Measurements from ENCODE around the gene SIK2.
"Not testable (repeated sequence)": the region's sequence is repeated elsewhere in the genome, so short reads cannot be mapped to it uniquely, and the experiment has no call there.

Gene SIK2

GRCh38 chr11:111629499-111629898 lies 27.2 kb downstream of the SIK2 start:
- no peak for DNase-seq

DNA sequence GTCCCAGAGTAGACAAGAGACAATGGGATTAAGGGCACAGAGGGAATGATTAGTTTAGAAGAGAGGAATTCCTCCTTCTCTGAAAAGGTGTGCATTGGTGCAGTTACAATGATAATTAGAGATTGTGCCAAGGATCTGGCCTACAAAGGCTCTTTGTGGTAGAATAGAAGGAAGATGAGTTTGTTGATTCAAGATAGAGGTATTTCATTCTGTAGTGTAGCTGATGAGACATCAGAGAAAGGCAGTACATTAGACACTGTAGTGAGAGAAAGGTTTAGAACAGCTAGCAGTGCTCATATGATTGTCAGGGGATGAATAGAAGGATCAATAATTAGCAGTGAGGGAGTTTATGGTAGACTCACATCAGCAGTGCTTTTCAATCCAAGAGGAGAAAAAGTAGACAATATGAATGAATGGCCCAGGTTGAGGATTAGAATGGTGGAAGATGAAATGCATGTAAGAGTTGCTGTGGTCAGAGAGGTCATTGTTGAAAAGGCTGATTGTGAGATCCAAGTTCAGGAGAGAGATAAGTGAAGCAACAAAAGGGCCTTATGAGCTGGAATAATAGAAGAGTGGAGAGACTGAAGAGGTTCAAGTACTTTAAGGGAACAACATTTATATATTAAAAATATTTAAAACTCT lies 28.9 kb downstream of the SIK2 start:
- no peak for DNase-seq

DNA sequence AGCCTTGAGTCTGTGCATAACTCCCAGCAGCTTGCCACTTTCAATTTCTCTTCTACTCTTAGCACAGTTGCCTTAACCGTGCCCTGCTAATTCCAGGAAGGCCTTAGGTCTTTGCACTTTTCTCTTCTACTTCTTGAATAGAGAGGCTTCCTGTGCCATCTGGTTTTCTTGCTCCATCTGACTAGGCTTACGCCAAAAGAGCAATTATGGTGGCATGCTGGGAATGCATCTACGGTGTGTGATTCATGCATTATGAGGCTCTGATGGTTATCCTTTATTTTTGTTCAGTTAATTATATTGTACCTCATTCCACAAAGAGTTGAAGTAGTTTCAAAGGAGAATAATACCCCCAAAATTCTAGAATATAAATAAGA lies 29.4 kb downstream of the SIK2 start:
- DNase-seq = no peak

DNA sequence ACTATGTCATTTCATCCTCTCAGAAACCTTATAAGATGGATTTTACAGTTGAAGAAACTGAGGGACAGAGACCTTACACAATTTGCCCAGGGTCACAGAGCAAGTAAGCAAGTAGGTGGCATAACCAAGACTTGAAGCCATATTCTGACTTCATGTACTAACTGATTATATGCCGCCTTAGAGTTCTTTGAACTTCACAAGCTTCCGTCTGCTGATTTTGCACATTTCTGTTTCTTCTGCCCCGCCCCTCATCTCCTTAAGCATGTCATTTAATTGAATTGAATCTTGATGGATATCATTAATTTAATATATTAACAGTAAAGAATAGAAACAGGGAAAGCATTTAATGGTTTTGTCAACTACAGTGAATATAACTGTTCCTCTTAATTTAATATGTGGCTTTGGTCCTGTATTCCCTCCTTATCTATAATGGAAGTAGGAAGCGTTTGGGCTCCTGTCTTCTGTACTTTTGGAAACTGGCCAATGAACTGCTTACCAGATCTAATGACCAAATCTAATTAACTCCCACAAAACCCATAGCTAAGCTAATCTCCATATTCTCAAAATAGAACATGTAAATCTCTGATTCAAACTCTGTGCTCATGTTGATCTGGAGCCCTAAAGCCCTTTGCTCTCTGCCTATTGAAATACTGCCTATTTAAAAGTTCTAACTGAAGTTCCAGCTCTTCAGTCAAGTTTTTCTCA lies 30.4 kb downstream of the SIK2 start:
- DNase-seq = no peak

GRCh38 chr11:111633248-111633647 lies 31.0 kb downstream of the SIK2 start:
- DNase-seq = no peak

DNA sequence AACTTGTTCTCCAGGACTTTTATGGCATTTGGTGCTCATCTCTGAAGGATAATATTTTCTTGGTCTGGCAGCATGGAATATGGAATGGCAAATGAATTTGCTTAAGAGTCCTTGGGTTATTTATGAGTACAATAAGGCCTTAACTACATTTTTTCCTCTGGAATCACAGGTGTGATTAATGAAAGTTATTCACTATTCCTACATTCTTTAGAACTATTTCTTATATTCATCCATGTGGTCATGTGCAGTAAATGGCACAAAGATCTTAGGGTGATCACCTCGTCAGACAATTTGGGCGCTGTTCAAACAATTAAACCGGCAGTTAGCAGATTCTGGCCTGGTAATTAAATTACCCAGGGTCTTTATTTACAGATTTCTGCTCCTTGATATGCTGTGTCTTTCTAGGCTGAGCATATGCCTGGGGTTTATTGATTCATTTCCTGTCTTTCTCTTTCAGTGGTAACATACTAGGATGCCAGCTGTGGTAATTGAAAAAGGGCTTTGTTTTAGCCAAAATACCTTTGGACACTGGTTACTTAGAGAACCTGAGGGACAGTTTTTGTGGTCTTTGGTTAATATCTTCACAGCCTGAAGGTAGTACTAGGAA lies 31.6 kb downstream of the SIK2 start:
- no peak for DNase-seq

DNA sequence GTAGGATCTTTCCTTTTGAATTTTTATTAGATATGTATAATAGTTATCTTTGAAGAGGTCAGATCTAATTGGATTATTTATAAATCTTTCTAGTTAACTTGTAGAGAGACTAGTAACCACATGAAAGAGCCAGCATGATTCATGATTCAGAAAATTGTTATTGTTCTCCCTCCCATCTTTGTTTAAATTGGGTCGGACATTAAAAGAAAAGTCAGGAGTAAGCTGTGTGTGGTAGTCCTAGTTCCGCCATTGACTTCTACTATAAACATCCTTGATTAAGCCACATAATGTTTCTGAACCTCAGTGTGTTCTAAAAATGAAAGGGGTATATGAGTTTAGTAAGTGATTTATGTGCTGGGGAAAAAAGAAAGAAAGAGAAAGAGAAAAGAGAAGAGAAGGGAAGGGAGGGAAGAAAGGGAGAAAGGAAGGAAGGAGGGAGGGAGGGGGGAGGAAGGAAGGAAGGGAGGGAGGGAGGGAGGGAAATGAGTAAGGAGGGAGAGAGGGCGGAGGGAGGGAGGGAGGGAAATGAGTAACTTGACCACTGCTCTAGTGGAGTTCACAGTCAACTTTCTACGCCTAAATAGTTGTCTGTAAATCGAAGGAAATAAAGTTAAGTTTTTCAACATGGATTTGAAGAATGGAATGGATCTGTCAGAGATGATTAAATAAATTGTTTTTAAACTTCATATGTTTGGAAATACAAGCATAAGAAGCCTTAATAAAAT lies 32.9 kb downstream of the SIK2 start:
- DNase-seq = no peak

DNA sequence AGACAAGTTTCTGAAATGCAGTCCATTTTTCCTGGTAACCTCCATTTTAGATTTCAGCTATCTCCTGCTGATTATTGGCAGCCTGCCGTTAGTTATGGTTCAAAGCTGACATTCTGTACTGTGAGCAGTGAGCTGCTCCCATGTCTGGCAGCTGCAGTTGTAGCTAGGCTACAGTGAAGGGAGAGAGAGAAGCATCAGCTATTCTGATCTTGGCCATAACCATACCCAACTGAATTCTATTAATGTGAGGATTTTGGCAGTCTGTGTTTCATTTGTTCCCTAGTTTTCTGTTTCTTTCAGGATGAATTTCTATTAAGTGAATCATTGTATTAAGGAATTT lies 33.4 kb downstream of the SIK2 start:
- no peak for DNase-seq

DNA sequence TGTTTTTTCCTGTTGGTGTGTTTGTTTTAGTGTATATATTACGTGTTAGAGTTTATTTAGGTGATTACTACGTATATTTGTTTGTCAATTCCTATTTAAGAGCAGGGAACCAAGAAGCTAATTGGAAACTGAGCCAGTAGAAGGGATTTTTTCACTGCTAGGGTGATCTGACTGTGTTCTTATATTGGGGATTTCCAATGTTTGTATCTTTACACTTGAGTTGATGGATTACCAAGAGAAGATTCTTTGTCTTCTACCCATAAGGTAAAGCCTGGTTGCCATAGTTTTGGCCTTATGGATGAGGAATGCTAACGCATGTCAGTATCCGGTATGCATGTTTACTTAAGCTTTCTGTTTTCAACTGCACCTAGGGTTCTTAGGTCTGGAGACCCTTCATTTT lies 35.6 kb downstream of the SIK2 start:
- DNase-seq = no peak

DNA sequence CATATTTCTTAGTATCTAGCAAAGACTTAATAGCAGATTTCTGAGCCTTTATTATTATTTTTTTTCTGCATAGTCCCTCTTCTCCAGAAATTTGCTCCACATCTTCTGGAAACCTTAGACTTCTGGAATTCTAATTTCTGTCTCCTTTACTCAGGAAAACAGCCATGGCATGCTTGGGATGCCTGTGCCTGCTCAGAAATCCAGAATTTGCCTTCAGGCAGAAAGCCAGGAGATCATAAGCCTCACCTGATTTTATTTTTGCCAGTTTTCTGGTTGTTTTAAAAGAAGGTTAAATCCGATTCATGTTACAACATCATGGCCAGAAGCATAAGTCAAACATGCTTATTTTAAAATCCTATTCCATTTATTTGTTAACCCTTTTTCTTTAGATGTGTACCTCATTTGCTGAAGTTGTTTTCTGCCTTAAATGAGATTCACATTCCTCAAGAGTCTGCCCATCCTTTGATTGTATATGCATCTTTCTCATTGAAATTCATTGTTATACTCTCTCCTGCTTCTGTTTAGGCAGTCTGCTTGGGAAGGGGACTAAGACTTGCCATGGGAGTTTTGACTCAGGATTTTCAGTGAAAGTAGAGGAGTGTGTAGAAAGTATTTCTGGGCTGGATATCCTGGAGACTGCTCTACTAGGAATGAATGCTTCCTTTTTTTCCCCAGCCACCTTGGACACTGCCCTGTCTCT lies 37.1 kb downstream of the SIK2 start:
- no peak for DNase-seq

DNA sequence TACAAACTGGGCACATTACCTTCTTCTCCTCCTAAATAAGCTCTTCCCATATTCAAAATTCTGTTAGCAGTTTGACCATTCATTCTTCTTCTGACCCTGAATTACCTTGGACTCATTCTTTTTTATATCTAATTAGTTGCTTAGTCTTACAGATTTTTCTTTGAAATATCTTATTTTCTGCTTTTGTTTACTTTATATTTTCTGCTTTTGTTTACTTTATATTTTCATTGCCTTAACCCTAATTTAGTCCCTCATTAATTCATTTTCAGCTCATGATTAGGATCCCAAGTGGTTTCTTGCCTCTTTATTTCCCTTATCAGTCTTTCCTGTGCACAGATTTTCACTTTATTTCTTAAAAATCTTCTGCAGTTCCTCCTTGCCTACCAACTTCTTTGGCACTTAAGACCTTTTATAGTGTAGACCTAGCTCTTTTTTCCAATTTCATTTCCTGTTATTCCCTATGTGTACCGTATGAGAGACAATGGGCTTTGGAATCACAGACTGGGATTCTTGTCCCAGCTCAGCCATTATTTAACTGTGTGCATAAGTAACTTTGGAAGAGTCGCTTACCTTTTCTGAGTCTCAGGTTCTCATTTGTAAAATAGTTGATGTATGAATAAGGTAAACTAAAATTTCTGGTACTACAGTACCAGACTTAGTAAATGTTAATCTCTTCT lies 39.2 kb downstream of the SIK2 start:
- DNase-seq = no peak

DNA sequence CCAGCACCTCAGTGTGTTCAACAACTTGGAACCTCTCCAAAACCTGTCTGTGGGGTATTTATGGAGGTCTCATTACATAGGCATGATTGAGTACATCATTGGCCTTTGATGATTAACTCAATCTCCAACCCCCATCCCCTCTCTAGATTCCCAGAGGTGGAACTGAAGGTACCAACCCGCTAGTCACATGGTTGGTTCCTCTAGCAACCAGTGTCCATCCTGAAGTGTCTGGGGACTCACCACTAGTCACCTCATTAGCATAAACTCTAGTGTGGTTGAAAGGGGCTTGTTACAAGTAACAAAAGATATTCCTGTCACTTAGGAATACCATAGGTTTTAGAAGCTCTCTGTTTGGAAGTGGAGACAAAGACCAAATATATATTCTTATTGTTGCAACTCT lies 40.3 kb downstream of the SIK2 start:
- no peak for DNase-seq

- DNase-seq = no peak
Measured at GRCh38 chr11:111644922-111645321, 42.7 kb downstream of the SIK2 start.

GRCh38 chr11:111645657-111646316 lies 43.5 kb downstream of the SIK2 start:
- DNase-seq = no peak

- DNase-seq = not testable (repeated sequence)
Measured at GRCh38 chr11:111651336-111651735, 49.1 kb downstream of the SIK2 start.

GRCh38 chr11:111652184-111652583 lies 49.9 kb downstream of the SIK2 start:
- DNase-seq = no peak

DNA sequence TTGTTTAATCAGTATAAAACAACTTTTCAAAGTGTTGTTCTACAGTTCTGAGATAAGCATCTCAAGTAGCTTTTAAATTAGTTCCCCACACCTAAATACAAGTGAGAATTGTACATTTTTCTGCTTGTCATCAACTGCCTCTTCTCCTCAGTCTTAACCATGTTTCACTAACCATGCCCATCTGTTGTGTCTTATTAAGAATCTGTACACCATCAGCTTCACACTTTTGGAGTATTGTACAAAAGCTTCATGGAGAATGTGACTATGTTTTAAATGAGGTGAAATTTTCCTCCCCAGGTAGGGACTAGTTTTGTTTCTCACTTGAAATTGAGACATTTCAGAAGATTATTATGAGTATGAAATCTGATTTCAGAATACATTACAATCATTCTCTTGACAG lies 52.4 kb downstream of the SIK2 start:
- DNase-seq = no peak

GRCh38 chr11:111655924-111656323 lies 53.7 kb downstream of the SIK2 start:
- no peak for DNase-seq

GRCh38 chr11:111657905-111658304 lies 55.7 kb downstream of the SIK2 start:
- DNase-seq = not testable (repeated sequence)

DNA sequence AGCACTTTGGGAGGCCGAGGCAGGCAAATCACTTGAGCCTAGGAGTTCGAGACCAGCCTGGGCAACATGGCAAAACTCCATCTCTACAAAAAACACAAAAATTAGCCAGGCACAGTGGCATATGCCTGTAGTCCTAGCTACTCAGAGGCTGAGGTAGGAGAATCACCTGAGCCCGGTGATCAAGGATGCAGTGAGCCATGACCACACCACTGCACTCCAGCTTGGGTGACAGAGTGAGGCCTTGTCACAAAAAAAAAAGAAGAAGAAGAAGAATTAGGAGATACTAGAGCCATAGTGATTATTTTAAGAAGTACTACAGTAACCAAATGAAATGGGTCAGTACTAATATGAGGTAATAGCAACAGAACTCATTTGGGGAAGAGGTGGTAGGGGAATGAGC lies 56.2 kb downstream of the SIK2 start:
- not testable (repeated sequence) for DNase-seq

DNA sequence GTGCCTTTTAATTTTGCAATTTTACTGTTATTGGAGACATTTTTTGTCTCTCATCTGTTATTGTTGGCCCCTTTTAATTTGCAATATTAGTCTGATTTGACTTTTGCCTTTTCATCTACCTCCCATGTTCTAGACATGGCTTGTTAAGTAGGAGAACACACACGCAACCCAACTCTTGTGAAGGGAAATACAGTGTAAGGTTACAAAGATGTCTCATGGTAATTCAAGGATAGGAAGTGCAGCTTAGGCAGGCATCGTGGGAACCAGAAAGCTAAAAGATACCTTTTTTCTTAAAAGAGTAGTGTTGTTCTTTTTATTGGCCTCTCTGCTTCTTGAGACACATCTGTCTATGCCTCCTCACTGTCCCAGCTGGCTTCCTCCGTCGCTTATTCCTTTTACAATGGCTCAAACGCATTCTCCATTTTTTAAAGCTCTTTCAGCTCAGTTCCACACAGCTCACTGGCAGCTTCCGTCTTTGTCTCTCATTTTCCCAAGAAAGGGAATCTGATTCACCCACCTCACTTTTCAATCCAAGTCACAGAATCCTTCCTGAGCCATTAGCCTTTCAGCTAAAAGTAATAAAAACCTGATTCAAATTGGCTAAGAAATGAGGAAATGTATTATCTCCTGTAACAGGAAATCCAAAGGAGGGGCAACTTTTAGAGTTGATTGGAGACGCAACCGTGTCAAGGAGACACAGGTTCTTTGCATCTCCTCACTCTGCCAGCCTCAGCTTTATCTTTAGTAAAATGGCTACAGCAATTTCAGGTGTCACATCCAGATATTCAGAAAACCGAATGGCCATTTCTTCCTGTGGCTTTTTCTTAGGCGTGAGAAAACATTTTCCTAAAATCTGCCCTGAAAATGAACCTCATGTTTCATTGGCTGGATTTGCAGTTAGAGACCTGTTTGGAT lies 57.2 kb downstream of the SIK2 start:
- DNase-seq = no peak
